CD4-positive, alpha-beta T cell treated with Interferon alpha-2 for 1 hour (primary cell): Measurements from ENCODE around the gene EPHA7.

ENCODE experiments used
- DNase-seq, 2 donors: peaks; one replicate each; pipeline ENCODE4 v3.0.0-alpha.2; 2020 to 2022

EPHA7 gene

DNA sequence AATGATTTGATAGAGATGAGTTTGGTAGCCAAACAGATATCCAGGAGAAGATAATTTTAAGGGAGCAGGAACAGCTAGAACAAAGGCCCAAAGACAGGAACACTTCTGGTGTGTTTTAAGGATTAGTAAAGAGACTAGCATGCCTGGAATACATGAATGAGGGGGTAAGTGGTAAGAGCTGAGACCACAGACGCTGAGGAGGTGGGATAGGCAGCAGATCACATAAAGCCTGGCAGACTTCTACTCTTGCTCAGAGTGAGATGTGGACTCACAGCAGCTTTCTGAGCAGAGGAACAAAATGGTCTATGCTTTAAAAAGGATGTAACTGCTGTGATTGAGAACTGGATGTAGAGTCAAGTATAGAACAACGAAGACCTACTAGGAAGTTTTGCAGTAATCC lies 100.1 kb downstream of the EPHA7 start:
- no peak for DNase-seq

DNA sequence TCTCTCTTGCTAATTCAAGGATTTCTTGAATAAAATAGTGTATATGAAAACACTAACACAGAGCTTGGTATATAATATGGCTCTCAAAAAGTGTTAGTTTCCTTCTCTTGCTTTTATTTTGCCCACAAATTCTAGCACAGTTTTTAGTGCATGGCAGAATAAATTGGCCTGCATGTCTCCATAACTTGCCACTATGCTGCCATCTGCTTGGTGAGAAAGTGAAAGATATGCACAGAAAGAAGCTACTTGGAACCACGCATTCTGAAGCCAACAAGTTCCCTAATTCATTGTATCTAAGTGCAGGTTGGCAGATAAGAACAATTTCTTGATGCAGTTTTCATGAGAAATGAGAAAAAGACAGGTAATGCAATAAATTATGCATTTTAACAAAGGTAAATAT lies 101.2 kb downstream of the EPHA7 start:
- DNase-seq = no peak

DNA sequence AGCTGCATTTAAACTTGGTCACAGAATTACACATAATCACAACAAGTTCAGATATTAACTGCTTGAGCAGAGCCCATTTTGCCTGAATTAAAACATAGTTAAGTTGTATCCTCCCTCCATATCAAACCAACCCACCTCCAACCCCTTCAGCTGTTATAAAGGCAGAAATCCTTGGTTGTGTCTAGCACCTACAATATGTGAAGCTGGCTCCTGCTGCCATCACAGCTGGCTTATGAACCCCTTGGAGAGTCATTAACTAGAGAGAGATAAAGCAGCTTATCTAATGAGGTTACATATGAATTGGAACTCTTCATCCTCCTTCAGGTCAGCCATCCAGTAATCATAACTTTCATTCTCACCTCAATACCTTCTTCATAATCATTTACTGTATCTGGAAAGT lies 101.8 kb downstream of the EPHA7 start:
- DNase-seq = no peak

DNA sequence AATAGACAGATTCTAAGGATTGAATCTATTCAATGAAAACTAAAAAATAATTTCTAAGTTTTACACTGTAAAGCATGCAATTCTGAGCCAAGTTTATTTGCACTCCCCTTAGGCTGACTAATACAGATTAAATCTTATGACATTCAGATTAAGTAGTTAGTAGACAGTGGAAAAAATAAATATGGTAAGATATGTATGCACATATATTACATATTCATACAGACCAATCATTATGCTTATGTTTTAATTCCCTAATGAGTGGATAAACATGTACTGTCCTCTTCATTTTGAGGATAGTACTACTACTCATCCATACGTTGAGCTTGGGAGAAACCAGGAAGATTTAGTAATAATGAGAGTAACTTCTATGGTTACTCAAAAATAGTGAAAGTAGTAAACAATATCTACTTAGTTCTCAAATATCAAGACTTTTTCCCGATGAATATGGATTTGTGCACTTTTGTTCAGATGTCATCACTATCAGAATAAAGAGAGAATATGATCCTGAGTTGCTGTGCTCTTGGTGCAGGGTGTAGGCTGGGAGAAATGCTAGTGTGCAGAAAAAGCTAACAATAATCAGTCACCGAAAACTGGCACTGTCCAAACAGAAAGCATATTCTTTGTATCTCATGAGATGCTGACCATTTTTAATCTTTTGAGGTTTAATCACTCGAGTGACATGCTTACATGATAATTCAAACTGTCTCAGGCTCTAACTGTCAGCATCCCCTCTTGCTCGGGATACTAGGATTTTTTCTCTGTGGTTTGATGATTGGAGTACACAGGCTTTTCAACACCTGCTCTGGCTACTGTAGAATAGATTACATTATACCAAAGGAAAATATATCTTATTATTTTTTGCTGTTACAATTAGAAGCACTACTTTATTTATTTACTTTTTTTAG lies 111.6 kb downstream of the EPHA7 start:
- no peak for DNase-seq

DNA sequence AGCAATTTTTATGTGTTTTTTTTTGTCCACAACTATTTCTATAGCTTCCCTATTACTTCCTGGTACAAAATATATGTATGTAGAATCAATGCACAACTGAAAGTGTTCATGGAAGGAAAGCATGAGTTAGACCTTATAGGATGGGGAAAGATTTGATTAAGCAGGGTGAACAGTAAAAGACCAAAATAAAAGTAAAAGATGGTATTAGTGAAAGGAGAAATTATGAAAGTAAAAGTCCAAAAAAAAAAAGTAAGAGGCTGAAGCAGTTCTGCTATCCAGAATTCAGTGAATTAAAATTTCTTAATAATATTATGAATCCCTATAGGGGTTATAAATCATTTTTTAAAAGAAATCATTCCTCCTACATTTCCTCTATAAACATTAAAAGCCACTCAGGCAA lies 114.3 kb downstream of the EPHA7 start:
- DNase-seq = no peak

DNA sequence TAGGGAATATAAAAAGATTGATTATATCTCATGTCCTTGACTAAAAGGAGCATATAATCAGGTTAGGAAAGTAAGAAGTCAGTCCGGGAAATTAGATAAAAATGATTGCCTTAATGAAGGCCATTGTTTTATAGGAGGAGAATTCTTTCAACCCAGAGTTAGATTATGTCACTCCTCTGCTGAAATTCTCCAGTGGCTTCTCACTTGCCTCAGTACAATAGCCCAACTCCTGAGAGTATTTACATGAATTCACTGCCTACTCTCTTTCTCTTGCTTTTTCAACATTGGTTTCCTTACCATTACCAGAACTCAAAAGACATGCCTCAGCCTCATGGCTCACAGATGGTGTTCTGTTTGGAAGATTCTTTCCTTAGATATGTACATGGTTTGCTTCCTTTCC lies 114.9 kb downstream of the EPHA7 start:
- DNase-seq = no peak

DNA sequence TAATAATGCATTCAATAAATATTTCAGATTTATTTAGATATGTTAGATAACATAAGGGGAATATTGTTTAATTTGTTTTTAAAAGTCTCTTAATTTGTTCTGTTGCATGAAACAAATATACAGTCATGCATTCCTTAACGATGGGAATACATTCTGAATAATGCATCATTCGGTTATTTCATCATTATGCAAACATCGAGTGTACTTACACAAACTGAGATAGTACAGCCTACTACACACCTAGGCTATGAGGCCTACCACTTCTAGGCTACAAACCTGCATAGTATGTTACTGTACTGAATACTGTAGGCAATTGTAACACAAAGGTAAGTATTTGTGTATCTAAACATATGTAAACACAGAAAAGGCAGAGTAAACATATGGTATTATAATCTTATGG lies 118.7 kb downstream of the EPHA7 start:
- no peak for DNase-seq

DNA sequence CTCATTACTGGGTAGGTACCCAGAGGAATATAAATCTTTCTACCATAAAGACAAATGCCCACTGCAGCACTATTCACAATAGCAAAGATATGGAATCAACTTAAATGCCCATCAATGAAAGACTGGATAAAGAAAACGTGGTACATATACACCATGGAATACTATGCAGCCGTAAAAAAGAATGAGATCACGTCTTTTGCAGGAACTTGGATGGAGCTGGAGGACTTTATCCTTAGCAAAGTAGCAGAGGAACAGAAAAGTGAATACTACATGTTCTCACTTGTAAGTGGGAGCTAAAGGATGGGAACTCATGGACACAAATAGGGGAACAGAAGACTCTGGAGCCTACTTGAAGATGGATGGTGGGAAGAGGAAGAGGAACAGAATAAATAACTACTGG lies 119.7 kb downstream of the EPHA7 start:
- DNase-seq = no peak

DNA sequence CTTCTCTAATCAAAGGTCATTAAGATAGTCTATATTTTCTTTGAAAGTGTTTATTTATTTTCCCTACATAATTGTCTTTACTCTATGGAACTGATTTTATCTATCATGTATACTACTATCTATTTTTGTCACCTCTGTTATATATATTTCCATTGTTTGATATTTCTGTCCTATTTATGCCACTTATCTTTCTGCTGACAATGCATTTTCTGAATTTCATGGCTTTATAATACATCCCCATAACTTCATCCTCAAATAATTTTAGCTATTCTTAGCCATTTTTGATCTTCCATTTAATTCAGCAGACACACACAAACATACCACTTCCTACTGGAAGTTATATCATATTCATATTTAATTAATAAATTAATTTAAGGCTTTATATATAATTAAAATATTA lies 123.7 kb downstream of the EPHA7 start:
- no peak for DNase-seq

DNA sequence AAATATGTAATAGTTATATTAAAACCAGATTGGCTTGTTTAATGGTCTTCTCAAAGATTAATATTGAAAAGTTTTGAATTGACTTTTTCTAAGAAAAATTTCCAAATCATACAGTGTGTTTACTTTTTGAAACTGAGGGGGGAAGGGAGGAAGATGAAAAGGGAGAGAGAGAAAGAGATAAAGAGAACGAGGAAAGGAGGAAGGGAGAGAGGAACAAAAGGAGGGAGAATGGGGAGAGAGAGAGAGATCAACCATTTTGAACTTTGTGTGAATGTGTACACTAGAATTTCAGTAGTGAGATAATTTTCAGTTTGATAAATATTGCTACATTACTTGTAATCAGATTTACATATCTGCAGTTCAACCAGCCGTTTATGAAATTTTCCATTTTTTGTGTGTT lies 124.5 kb downstream of the EPHA7 start:
- DNase-seq = no peak

DNA sequence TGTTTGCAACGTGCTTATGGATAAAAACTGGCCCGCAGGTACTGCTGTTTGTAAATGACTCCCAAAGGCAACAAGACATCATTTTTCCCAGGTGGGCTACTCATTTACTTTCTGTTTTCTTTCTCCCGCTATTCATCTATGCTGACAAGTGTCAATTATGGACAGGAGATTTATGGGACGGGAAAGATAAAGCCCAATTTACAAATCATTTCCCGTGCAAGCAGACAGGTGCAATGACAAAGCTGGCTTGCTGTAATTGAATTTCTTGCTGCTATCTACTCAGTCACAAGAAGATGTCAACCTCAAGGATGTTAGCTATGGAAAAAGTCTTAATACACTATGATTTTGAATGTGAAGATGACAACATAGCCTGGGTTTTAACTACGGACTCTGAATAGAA lies 125.5 kb downstream of the EPHA7 start:
- DNase-seq = no peak

DNA sequence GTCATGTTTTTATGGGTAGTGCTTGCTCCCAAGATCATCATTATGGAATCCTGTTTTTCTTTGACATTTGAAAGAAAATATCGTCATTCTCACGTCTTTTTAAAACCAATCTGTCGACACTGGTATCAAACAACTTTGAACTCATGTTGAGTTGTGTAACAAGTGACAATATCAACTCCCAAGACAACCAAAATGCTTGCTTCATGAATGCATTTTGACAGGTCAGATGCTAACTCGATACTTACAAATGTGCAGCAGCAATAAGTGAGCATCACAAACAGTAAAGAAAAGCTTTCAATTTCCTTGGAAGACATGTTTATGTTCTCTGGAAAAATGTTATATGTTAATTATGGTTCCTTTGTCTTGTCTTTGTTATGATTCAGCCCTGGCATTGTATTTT lies 125.9 kb downstream of the EPHA7 start:
- no peak for DNase-seq

DNA sequence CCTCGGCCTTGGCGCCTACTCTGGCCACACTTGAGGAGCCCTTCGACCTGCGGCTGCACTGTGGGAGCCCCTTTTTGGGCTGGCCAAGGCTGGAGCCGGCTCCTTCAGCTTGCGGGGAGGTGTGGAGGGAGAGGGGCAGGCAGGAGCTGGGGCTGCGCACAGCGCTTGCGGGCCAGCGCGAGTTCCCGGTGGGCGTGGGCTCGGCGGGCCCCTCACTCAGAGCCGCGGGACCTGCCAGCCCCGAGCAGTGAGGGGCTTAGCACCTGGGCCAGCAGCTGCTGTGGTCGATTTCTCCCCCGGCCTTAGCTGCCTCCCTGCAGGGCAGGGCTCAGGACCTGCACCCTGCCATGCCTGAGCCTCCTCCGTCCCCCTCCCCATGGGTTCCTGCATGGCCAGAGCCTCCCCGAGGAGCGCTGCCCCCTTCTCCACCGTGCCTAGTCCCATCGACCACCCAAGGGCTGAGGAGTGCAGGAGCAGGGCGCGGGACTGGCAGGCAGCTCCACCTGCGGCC lies 136.8 kb downstream of the EPHA7 start:
- DNase-seq = no peak

DNA sequence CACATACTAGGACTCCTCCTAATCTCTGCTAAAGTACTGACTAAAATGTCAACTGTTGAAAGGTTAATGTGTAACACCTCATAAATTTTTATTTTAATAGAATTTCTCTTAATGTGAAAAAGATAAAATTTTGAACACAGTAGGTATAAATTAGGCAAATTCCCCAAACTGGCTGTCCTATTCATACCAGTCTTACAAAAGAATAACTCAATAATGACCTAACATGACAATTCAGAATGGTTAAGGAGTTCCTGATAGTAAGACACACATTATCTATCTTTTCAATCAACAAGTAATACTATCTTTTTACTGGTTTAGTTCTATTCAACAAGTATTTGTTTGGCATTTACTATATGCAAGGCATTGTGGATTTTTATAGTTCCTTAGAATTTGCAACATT lies 141.1 kb downstream of the EPHA7 start:
- DNase-seq = no peak

DNA sequence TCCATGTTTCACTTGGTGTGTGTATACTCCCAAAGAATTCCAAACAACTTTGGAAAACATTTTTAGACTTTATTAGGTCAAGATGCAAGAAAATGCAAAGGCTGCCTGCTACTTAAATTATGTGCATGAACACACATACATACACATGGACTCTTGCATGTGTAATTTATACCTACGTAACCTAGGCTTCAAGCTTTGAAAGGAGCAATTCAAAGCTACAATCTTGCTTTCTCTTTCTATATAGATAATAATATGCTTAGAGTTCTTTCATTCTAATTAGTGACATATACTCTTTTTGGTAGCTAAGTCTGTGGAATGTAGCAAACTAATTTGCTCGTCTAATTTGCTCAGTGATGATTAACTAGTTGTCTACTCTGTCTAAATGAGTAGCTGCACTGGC lies 146.5 kb downstream of the EPHA7 start:
- no peak for DNase-seq

DNA sequence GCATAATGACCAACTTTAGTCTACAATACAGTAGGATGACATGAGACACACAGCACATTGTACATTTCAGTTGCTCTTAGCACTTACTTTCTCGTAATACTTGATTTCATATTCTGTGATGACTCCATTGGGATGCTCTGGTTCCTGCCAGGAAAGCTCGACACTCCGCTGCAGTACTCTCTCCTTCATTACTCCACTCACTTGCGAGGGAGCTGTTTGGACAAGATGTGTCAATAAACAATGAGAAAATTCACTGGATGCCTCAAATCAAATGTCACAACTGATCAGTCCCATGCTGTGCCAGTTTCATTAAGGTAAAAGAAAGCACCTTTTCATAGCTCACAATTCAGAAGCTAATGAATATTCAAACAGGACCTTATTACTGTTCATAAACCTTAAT lies 147.1 kb downstream of the EPHA7 start:
- no peak for DNase-seq

DNA sequence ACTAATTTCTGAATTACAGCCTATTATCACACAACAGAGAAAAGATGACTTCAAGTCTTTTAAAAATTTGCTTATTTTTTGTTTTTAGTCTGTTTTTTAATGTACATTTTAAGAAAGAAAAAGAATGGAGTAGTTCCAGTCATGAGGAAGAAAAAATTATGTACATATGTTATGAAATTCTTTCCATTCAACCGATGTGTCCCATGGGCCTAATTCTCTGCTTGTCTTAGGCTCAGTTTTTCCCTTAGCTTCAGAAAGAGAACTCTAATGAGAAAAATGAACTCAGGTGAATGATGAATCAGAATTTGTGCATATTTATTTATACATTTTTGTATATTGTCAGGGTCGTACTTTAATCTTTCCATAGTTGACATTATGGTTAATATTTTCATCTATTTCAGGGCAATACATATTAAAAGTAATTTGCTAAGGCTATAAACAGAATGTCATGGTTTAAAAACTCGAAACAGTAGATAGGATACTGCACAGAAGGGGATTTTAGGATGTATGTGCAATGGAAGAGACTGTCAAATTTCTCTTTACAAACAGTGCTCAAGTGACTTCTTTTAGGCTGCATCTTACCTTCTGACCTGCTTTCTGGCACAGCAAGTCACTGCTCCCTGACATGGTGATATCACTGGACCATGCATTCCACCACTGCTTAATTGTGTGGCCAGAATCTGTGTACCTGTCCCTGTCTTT lies 153.1 kb downstream of the EPHA7 start:
- no peak for DNase-seq

DNA sequence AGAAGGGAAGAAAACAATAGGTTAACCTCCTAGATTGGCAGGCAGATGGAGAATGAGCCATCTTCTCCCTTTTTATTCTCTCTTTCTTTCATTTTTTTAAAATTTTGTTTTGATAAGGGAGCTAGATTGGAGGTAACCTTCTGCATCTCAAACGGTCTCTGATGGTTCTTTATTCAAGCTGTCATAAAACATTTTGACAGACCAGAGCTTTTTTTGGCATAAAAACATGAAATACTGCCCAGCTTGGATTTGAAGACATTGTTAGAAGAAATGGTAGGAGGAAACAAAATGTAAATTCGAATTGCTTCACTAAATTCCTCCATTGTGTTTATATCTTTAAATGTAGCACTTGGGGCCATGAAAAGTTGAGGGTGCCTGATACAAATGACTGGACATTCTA lies 158.5 kb downstream of the EPHA7 start:
- no peak for DNase-seq

DNA sequence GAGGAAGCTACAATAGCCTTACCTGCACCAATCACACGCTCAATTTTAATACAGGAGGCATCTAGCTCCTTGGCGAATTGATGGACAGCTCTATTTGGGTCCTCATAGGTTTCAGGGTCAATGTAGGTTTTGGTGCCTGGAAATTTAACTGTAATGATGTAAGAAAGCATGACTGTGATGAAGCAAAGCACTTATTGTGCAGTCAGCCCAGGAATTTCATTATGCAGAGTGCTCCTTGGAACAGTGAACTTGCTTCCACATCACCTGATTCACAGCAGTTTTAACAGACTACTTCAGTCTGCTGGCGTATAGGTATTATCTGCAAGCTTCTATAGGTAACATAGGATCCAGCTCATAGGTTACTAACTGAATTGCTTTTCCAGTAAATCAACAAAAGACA lies 160.0 kb downstream of the EPHA7 start:
- no peak for DNase-seq

DNA sequence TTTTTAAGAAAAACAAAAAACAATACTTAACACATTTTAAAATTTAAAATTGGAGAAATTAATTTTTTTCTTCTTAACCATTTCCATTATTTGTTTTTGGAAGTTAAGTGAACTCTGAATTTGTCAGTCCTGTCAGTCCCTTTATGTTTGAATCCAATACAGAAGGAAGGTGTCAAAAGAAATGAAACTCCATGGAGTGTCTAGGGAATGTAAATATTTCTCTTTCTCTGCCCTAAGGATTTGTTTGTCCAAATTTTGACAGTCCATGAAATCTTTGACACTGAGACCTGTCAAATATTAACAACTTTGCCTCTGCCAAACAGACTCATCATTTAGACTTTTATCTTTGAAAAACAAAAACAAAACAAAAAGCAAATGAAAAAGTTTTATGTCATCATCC lies 166.4 kb downstream of the EPHA7 start:
- no peak for DNase-seq

DNA sequence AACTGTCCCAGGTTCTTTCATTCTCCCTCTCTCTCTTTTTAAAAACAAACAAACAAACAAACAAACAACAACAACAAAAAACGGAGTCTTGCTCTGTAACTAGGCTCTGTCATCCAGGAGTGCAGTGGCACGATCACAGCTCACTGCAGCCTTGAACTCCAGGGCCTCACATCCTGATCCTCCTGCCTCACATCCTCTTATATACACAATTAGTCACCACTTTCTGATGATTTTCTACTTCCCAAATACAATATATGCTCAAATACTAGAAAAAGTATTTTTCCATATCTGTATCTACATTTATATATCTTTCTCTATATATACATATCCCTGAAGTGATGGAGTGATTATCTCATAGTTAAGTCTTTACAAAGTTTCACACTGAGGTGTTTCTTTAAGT lies 170.7 kb downstream of the EPHA7 start:
- DNase-seq = no peak

DNA sequence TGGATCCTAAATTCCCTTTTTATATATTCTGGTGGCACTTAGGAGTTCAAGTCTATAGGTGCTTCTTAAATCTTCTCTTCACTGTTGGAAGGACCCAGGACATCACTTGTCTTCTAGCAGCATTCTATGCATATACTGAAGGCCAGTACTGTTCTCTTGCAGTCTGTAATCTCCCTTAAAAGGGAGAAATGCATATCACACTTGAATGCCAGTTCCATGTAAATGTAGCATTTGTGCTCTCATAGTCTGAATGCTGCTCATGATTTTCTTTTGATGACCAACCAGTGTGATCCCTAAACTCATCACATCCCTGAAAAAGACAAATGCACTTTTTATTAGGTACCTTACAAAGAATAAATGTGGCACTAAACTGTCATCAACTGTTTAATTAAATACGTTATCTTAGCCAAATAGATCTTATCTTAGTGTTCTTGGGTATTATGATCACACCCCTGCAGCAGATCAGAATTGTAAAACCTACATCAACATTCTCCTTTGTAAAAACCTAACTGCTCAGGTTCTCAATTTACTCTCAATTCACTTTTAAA lies 176.1 kb downstream of the EPHA7 start:
- no peak for DNase-seq

DNA sequence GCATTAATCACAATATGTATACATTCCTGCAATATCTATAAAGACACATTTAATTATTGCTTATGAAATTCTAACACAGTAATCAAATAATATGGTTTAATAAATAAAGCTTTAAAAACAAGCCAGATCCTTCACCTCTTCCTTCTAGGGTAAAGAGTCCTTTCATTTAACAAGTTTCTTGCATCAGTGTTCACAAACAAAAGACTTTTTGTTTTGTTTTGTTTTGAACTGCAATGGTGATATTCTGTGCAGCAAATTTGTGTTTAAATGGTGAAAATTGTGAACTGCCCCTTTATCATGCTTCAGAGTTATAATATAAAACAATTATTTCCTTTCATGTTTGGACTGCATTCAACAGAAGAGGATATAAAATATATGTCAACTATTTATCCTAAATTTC lies 177.3 kb downstream of the EPHA7 start:
- DNase-seq = no peak

DNA sequence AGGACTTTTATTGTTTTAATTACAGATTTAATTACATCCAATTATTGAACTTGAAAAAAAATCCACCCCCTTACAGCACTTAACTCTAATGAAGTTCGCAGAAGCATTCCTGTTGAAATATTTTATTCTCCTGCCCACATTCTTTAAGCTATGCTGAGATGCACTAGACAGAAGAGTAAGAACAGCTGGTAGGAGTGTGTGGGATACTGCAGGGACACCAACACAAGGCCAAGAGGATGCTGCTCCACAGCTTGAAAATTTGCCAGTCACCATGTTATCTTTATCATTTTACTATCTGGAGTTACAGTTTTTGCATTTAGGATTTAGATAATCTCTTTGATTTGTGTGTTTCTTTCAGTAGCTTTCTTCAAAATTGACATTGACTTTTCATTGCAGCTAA lies 180.7 kb downstream of the EPHA7 start:
- no peak for DNase-seq
